Colonic mucosa (tissue), 4 donors: ENCODE measurements around the gene SLC7A6. TPM values are rescaled to one million over a fixed set of nuclear protein-coding genes. Genes with fewer than 3 reads are reported as not detected.

Experiments used
- DNase-seq: peaks from one replicate; pipeline ENCODE4 v3.0.0-alpha.2; 2020
- H3K27ac ChIP-seq: fragments of 200-600 bp; one replicate; pipeline ENCODE4 v1.8.0; 2021
- H3K27me3 ChIP-seq: fragments of 200-600 bp; one replicate; pipeline ENCODE4 v1.8.0; 2021
- H3K36me3 ChIP-seq: fragments of 200-600 bp; one replicate; pipeline ENCODE4 v1.8.0; 2021
- H3K4me1 ChIP-seq: fragments of 200-600 bp; one replicate; pipeline ENCODE4 v1.8.0; 2021; ENCODE audit warnings: mild to moderate bottlenecking
- H3K4me3 ChIP-seq: fragments of 200-600 bp; one replicate; pipeline ENCODE4 v1.8.0; 2021
- H3K9ac ChIP-seq, 2 donors: one replicate each; pipeline ENCODE4 v1.7.0; 2013; ENCODE audit warnings: control low read depth in 2 of 2, low read depth in 2 of 2, low read length in 2 of 2
- H3K9me3 ChIP-seq: fragments of 200-600 bp; one replicate; pipeline ENCODE4 v1.8.0; 2021
- CTCF ChIP-seq: fragments of 200-600 bp; IDR thresholded peaks from one replicate; pipeline ENCODE4 v1.8.0; 2022; ENCODE audit warnings: antibody characterized with exemption, mild to moderate bottlenecking
- intact Hi-C: fragments of 100-400 bp; cut with DNase I; formaldehyde crosslinking; loops from one replicate; pipeline ENCODE4 v1.14.1; 2022
- total RNA-seq, 2 donors: library from RNA; stranded (reverse); fragmentation: NEBNext Ultra II Directional in 1 of 2; extraction: Animal tissue kit (Norgen Biotek cat#: 25700) in 1 of 2; gene quantifications; one replicate each; pipeline ENCODE4 v1.2.1, GENCODE V29; 2021
- donor health status: healthy.
- donor health status: DM: no; HTN: no; CAD: no.
- donor health status: DM: no; HTN: no; CAD: no.

SLC7A6 gene
- total RNA-seq, 2 donors from 2014 or later = 22.0 to 42.2 TPM

- TF ChIP-seq CTCF = no peak
- no peaks in the 10 kb centered on the region for H3K36me3 ChIP-seq
- H3K27ac ChIP-seq = no peak overlapping the region
- H3K4me3 ChIP-seq = peak overlapping the region; percentile 99
- peaks cover 12% of the 10 kb centered on the region for H3K4me1 ChIP-seq
- no peak for DNase-seq
- H3K9ac ChIP-seq = peak overlapping the region; percentile 49 to 96
- H3K27me3 ChIP-seq = no peaks in the 10 kb centered on the region
- H3K9me3 ChIP-seq = no peaks in the 10 kb centered on the region
- intact Hi-C loops = no loop called here
These were observed 18.2 kb upstream of the SLC7A6 start for GRCh38 chr16:68246121-68246520.

GRCh38 chr16:68246666-68247065 lies 17.7 kb upstream of the SLC7A6 start:
- H3K27me3 ChIP-seq = no peaks in the 10 kb centered on the region
- no peak for TF ChIP-seq CTCF
- peaks cover 12% of the 10 kb centered on the region for H3K4me1 ChIP-seq
- no peak for DNase-seq
- H3K27ac ChIP-seq = no peak overlapping the region
- no peaks in the 10 kb centered on the region for H3K36me3 ChIP-seq
- peak overlapping the region in 1 of 2 donors; percentile 19 for H3K9ac ChIP-seq
- no peaks in the 10 kb centered on the region for H3K9me3 ChIP-seq
- intact Hi-C loops = no loop called here
- H3K4me3 ChIP-seq = no peak overlapping the region

GRCh38 chr16:68247400-68247799 lies 16.9 kb upstream of the SLC7A6 start:
- DNase-seq = no peak
- Histone ChIP-seq H3K27ac (no peak overlapping the region), H3K36me3 (no peaks in the 10 kb centered on the region), H3K9ac (peak overlapping the region; percentile 9 to 30), H3K4me1 (peaks cover 12% of the 10 kb centered on the region), H3K27me3 (no peaks in the 10 kb centered on the region), H3K9me3 (no peaks in the 10 kb centered on the region), H3K4me3 (no peak overlapping the region)
- intact Hi-C loops = no loop called here
- TF ChIP-seq CTCF = no peak

GRCh38 chr16:68247932-68248331 lies 16.4 kb upstream of the SLC7A6 start:
- H3K27me3 ChIP-seq = no peaks in the 10 kb centered on the region
- no peak overlapping the region for H3K27ac ChIP-seq
- H3K36me3 ChIP-seq = no peaks in the 10 kb centered on the region
- no peak overlapping the region for H3K9ac ChIP-seq
- intact Hi-C loops = no loop called here
- H3K4me3 ChIP-seq = no peak overlapping the region
- no peak for DNase-seq
- no peak for TF ChIP-seq CTCF
- peaks cover 12% of the 10 kb centered on the region for H3K4me1 ChIP-seq
- no peaks in the 10 kb centered on the region for H3K9me3 ChIP-seq

- Histone ChIP-seq H3K4me3 (no peak overlapping the region), H3K27ac (no peak overlapping the region), H3K36me3 (no peaks in the 10 kb centered on the region), H3K9ac (no peak overlapping the region), H3K9me3 (no peaks in the 10 kb centered on the region), H3K27me3 (no peaks in the 10 kb centered on the region), H3K4me1 (peaks cover 9% of the 10 kb centered on the region)
- TF ChIP-seq CTCF = no peak
- DNase-seq = no peak
- intact Hi-C loops = no loop called here
These were observed 15.0 kb upstream of the SLC7A6 start for GRCh38 chr16:68249371-68249770.

- Histone ChIP-seq H3K27ac (no peak overlapping the region), H3K9ac (no peak overlapping the region), H3K4me3 (no peak overlapping the region), H3K27me3 (no peaks in the 10 kb centered on the region), H3K36me3 (no peaks in the 10 kb centered on the region), H3K4me1 (peaks cover 3% of the 10 kb centered on the region), H3K9me3 (no peaks in the 10 kb centered on the region)
- intact Hi-C loops = no loop called here
- TF ChIP-seq CTCF = no peak
- DNase-seq = no peak
These were observed 13.4 kb upstream of the SLC7A6 start for GRCh38 chr16:68250951-68251350.
